Stimulated activated naive CD8-positive, alpha-beta T cell treated with anti-CD3 and anti-CD28 coated beads, Interleukin-15, amount 100 ng/mL, for 72 hours (primary cell): ENCODE measurements around the gene SLC35F6.
"Not testable (repeated sequence)": the region's sequence is repeated elsewhere in the genome, so short reads cannot be mapped to it uniquely, and the experiment has no call there.

Source experiments
- ATAC-seq: fragments of 150-1000 bp; cut with Tn5 transposase; 2 replicates; pipeline ENCODE4 v1.10.0; 2021; ENCODE audit warnings: mild to moderate bottlenecking, moderate library complexity
- DNase-seq, 2 donors: peaks; one replicate each; pipeline ENCODE4 v3.0.0; 2021 to 2022
- H3K27ac Mint-ChIP-seq, 2 donors: one replicate each; pipeline ENCODE4 v1.8.0; 2022; ENCODE audit warnings: mild to moderate bottlenecking in 2 of 2, mixed read lengths in 2 of 2, moderate library complexity in 2 of 2
- H3K27me3 Mint-ChIP-seq: one replicate; pipeline ENCODE4 v1.8.0; 2022; ENCODE audit warnings: mixed read lengths
- H3K4me1 Mint-ChIP-seq: one replicate; pipeline ENCODE4 v1.8.0; 2022; ENCODE audit warnings: mild to moderate bottlenecking, mixed read lengths
- H3K4me3 Mint-ChIP-seq, 2 donors: one replicate each; pipeline ENCODE4 v1.8.0; 2022; ENCODE audit warnings: mild to moderate bottlenecking in 2 of 2, mixed read lengths in 2 of 2, moderate library complexity in 1 of 2
- H3K9me3 Mint-ChIP-seq, 2 donors: one replicate each; pipeline ENCODE4 v1.8.0; 2022; ENCODE audit warnings: mixed read lengths in 2 of 2

Gene SLC35F6

GRCh38 chr2:26759845-26760244 lies 4.2 kb upstream of the SLC35F6 start:
- ATAC-seq = no peak
- Mint-ChIP-seq H3K27me3 (no peaks in the 10 kb centered on the region), H3K9me3 (no peaks in the 10 kb centered on the region), H3K27ac (no peak overlapping the region), H3K4me3 (no peak overlapping the region), H3K4me1 (peaks cover 15% of the 10 kb centered on the region)
- no peak for DNase-seq

DNA sequence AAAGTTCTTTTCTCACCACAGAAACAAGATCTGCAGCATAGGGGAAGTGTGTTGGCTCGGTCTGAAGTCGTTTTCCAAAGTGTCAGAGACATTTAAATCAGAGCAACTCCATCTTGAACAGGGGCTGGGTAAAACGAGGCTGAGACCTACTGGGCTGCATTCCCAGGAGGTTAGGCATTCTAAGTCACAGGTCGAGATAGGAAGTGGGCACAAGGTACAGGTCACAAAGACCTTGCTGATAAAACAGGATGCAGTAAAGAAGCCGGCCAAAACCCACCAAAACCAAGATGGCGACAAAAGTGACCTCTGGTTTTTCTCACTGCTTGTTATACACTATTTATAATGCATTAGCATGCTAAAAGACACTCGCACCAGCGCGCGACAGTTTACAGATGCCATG lies 3.1 kb upstream of the SLC35F6 start:
- not testable (repeated sequence) for ATAC-seq, H3K4me3 Mint-ChIP-seq, H3K9me3 Mint-ChIP-seq, H3K27ac Mint-ChIP-seq, DNase-seq, H3K27me3 Mint-ChIP-seq
- H3K4me1 Mint-ChIP-seq = peaks cover 27% of the 10 kb centered on the region

GRCh38 chr2:26763019-26763418 lies 1.1 kb upstream of the SLC35F6 start:
- peak overlapping the region in 1 of 2 donors; percentile 22 for H3K27ac Mint-ChIP-seq
- peaks cover 38% of the 10 kb centered on the region for H3K4me1 Mint-ChIP-seq
- ATAC-seq = no peak
- H3K27me3 Mint-ChIP-seq = no peaks in the 10 kb centered on the region
- no peaks in the 10 kb centered on the region for H3K9me3 Mint-ChIP-seq
- no peak for DNase-seq
- peak overlapping the region; percentile 41 to 86 for H3K4me3 Mint-ChIP-seq

DNA sequence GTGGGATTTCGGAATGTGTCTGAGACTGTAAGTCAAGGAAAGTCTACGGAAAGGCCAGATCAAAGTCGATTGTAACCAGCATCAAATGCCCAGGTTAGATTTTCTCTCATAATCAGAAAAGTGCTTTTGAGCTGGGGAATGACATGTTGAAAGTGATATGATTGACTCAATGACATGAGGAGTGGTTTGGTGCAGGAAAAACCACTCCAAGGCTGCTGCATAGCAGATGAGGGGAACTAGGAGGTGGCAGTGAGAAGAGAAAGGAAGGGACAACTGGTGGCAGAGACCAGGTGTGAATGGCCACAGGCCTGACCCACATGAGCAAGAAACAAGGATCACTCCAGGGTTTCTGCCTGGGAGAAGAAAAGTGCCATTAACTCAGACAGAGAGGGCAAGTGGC lies 822 bp downstream of the SLC35F6 start:
- Mint-ChIP-seq H3K4me1 (peaks cover 44% of the 10 kb centered on the region), H3K27ac (peak overlapping the region; percentile 80 to 97), H3K9me3 (no peaks in the 10 kb centered on the region), H3K27me3 (no peaks in the 10 kb centered on the region), H3K4me3 (peak overlapping the region; percentile 86 to 95)
- ATAC-seq (no peak), DNase-seq (no peak)

GRCh38 chr2:26765475-26766200 lies 1.6 kb downstream of the SLC35F6 start:
- no peak for ATAC-seq
- H3K27me3 Mint-ChIP-seq = no peaks in the 10 kb centered on the region
- DNase-seq = no peak
- peak overlapping the region; percentile 86 to 95 for H3K4me3 Mint-ChIP-seq
- H3K27ac Mint-ChIP-seq = no peak overlapping the region
- peaks cover 50% of the 10 kb centered on the region for H3K4me1 Mint-ChIP-seq
- H3K9me3 Mint-ChIP-seq = no peaks in the 10 kb centered on the region

DNA sequence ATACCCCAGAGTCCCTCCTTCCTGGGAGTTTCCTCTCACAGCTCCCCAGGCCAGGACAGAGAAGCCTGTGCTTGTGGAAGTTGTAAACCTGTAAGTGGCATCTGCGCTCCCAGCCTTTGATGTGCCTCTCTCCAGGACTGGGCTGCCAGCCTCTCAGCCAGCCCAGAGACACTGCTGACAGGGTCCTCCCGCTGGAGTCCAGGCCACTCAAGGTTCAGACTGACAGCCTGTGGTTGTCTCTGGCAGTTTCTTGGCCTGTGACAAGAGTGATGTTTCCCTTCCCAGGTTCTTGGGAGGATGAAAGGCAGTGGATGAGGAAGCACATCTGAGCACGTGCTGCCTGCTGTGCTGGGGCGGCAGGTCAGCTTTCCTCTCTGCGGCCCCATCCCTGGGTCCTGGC lies 3.0 kb downstream of the SLC35F6 start:
- DNase-seq = no peak
- Mint-ChIP-seq H3K9me3 (no peaks in the 10 kb centered on the region), H3K4me3 (no peak overlapping the region), H3K27ac (no peak overlapping the region), H3K4me1 (peaks cover 65% of the 10 kb centered on the region), H3K27me3 (no peaks in the 10 kb centered on the region)
- no peak for ATAC-seq

GRCh38 chr2:26767894-26768487 lies 3.9 kb downstream of the SLC35F6 start:
- Mint-ChIP-seq H3K27ac (no peak overlapping the region), H3K4me3 (no peak overlapping the region), H3K27me3 (no peaks in the 10 kb centered on the region), H3K4me1 (peaks cover 73% of the 10 kb centered on the region), H3K9me3 (no peaks in the 10 kb centered on the region)
- ATAC-seq (no peak), DNase-seq (no peak)

GRCh38 chr2:26768759-26769088 lies 4.6 kb downstream of the SLC35F6 start:
- Mint-ChIP-seq H3K9me3 (no peaks in the 10 kb centered on the region), H3K4me1 (peaks cover 74% of the 10 kb centered on the region), H3K4me3 (no peak overlapping the region), H3K27me3 (no peaks in the 10 kb centered on the region), H3K27ac (no peak overlapping the region)
- ATAC-seq (no peak), DNase-seq (no peak)

- Mint-ChIP-seq H3K9me3 (no peaks in the 10 kb centered on the region), H3K4me1 (peaks cover 74% of the 10 kb centered on the region), H3K4me3 (no peak overlapping the region), H3K27ac (peak overlapping the region in 1 of 2 donors; percentile 36), H3K27me3 (no peaks in the 10 kb centered on the region)
- ATAC-seq (peak; percentile 57), DNase-seq (peak in 1 of 2 donors; percentile 53)
Measured at GRCh38 chr2:26769089-26769761, 5.1 kb downstream of the SLC35F6 start.

- Mint-ChIP-seq H3K27me3 (no peaks in the 10 kb centered on the region), H3K9me3 (no peaks in the 10 kb centered on the region), H3K27ac (peak overlapping the region; percentile 42 to 45), H3K4me1 (peaks cover 59% of the 10 kb centered on the region), H3K4me3 (no peak overlapping the region)
- ATAC-seq (no peak), DNase-seq (peak; percentile 28 to 49)
Measured at GRCh38 chr2:26770986-26771586, 7.0 kb downstream of the SLC35F6 start.

DNA sequence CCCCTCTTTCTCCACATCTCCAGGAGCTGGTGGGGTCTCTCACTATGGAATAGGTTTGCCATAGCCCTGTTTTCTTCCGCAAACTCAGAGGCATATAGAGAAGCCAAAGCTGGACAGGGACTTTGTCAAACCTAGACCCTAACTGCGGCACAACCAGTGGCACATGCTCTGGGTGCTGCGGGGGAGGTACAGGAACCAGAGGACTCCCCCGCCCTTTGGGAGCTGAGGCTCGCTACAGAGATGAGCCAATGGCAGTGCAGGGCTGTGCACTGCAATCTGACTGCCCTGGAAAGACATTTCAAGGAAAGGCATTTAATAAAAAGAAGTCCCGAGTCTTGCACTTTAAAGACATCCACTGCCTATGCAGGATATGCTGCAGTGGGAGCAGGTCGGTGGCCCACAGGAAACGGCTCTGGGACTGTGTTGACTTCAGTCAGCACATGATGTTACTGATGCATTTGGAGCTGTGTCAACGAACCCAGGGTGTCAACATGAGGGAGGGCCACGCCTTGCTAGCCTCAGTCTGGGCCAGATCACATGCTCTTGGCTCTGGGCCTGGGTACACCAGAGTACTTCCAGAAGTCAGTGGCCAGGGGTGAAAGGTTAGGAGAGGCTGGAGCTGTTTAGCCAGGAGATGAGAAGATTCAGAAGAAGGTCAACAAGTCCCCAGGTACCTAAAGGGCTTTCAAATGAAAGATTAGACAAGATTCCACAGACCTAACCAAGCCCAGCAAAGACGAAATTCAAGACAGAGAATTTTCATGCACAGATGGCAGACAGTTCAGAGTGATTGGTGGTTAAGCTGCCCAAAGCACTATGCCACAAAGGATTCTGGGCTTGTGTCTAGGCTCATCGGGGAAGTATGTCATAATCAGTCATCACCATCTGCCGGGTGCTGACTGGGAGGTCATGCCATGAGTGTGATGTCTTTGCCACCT lies 8.2 kb downstream of the SLC35F6 start:
- peak overlapping the region in 1 of 2 donors; percentile 44 for H3K27ac Mint-ChIP-seq
- ATAC-seq (peak; percentile 78), DNase-seq (no peak)
- H3K4me1 Mint-ChIP-seq = peaks cover 48% of the 10 kb centered on the region
- H3K4me3 Mint-ChIP-seq = peak overlapping the region in 1 of 2 donors; percentile 53
- H3K9me3 Mint-ChIP-seq = no peaks in the 10 kb centered on the region
- H3K27me3 Mint-ChIP-seq = no peaks in the 10 kb centered on the region

DNA sequence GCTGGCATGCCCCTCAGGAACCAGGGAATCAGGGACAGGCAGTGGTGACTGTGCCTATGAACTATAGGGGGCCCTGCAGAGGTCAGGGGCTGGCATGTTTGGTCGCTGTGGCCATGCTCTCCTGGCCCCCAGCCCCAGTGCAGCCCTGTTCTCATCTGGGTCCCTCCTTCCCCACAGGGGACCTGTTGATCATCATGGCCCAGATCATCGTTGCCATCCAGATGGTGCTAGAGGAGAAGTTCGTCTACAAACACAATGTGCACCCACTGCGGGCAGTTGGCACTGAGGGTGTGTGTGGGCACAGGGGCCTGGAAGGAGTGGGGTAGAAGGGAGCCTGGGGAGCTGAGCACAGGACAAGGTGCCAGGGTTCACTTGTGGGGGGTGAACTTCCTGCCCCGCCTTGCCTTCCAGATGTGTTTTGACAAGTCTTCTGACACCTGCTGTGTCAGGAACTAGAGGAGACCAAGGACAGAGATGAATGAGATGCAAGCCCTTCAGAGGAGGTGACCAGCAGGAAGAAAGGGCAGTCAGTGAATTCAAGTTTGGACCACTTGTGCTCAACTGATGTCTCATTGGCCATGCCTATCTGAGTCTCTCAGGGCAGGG lies 12.2 kb downstream of the SLC35F6 start:
- no peaks in the 10 kb centered on the region for H3K27me3 Mint-ChIP-seq
- H3K9me3 Mint-ChIP-seq = no peaks in the 10 kb centered on the region
- DNase-seq (no peak), ATAC-seq (no peak)
- H3K27ac Mint-ChIP-seq = peak overlapping the region in 1 of 2 donors; percentile 84
- no peak overlapping the region for H3K4me3 Mint-ChIP-seq
- H3K4me1 Mint-ChIP-seq = peaks cover 23% of the 10 kb centered on the region

GRCh38 chr2:26778098-26778497 lies 14.0 kb downstream of the SLC35F6 start:
- ATAC-seq = peak; percentile 28
- DNase-seq = no peak
- H3K27ac Mint-ChIP-seq = peak overlapping the region in 1 of 2 donors; percentile 94
- no peaks in the 10 kb centered on the region for H3K27me3 Mint-ChIP-seq
- no peak overlapping the region for H3K4me3 Mint-ChIP-seq
- H3K9me3 Mint-ChIP-seq = no peaks in the 10 kb centered on the region
- H3K4me1 Mint-ChIP-seq = peaks cover 6% of the 10 kb centered on the region

DNA sequence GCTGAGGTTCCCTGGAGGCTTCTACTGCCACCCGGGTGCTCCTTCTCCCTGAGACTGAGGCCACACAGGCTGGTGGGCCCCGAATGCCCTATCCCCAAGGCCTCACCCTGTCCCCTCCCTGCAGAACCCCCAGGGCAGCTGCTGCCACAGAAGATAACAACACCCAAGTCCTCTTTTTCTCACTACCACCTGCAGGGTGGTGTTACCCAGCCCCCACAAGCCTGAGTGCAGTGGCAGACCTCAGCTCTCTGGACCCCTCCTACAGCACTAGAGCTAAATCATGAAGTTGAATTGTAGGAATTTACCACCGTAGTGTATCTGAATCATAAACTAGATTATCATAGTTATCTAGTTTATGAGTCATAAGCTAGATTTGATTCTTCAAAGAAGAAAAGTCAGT lies 14.4 kb downstream of the SLC35F6 start:
- H3K4me1 Mint-ChIP-seq = peaks cover 6% of the 10 kb centered on the region
- peak; percentile 31 for ATAC-seq
- no peaks in the 10 kb centered on the region for H3K27me3 Mint-ChIP-seq
- no peak overlapping the region for H3K4me3 Mint-ChIP-seq
- H3K9me3 Mint-ChIP-seq = no peaks in the 10 kb centered on the region
- H3K27ac Mint-ChIP-seq = peak overlapping the region in 1 of 2 donors; percentile 94
- no peak for DNase-seq
